AG04450 (cell line): ENCODE measurements around the gene SLC37A1. TPM values are rescaled to one million over a fixed set of nuclear protein-coding genes. Genes with fewer than 3 reads are reported as not detected.

Experiments used
- CTCF ChIA-PET: fragments of 300-600, 350-600 bp; formaldehyde crosslinking; extraction: SDS; loops from one replicate; lab custom pipeline; 2022; ENCODE audit warnings: antibody characterized with exemption, inconsistent platforms; lab: Charles Lee
- POLR2A ChIA-PET: fragments of 350-600 bp; formaldehyde crosslinking; extraction: SDS; loops from one replicate; lab custom pipeline; 2021; ENCODE audit warnings: antibody characterized with exemption, inconsistent platforms; lab: Yijun Ruan, JAX
- DNase-seq: peaks from one replicate; pipeline ENCODE4 v3.0.0-alpha.2; 2011; ENCODE audit warnings: low read depth, low spot score
- H3K27ac ChIP-seq: one replicate; pipeline ENCODE4 v1.5.1; 2012; ENCODE audit warnings: low read depth, low read length, control low read depth
- H3K27me3 ChIP-seq: one replicate; pipeline ENCODE4 v1.6.0; 2012; ENCODE audit warnings: low read length; ENCODE audit not compliant: control insufficient read depth, insufficient read depth
- H3K4me3 ChIP-seq: 2 replicates; pipeline ENCODE4 v1.5.1; 2011; ENCODE audit warnings: mild to moderate bottlenecking, low read depth, low read length, control low read depth
- H3K9me3 ChIP-seq: 2 replicates; pipeline ENCODE4 v1.5.1; 2012; ENCODE audit warnings: low read length; ENCODE audit not compliant: control insufficient read depth, insufficient read depth
- polyA plus RNA-seq: library from polyadenylated mRNA; depleted of rRNA; stranded (reverse); fragments of >200 nt; gene quantifications from 2 replicates; pipeline ENCODE4 v1.2.3, GENCODE V29; 2011
- TF ChIP-seq, protein P1 (sequence below): IDR thresholded peaks from 2 replicates; pipeline ENCODE4 v1.5.1; 2011; ENCODE audit warnings: low read depth, low read length, control low read depth, inconsistent platforms

Gene SLC37A1
- polyA plus RNA-seq, 1 experiment: 0.05 TPM

DNA sequence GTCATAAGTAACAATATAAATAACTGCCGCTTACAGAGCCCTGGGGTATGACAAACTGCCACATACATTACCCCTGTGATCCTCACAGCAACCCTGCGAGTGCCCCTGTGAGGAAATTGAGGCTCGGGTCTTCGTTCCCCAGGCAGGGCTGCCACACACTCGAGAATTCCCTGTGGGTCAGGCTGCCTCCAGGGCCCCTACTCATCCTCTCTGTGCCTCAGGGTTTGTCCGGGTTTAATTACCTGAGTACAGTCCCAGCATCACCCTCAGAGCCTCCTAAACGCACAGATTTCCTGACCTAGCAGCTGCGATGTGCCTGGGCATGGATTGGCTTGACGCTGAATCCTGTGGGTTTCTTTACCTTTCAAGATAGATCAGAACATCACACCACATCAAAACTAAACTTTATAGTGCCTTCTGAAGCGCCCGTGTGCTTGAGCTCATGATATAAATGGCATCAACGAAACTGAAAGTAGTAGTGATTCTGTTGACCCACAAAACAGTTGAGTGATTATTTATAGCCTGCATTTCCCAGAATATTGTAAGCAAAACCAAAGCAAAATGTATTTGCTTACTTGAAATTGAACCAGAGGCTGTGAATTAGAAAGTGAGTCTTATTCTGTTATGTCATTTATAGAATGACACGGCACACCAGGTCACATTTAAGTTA lies 14.0 kb downstream of the SLC37A1 start:
- ChIA-PET CTCF (no interaction called here), POLR2A (no interaction called here)
- peaks cover 18% of the 10 kb centered on the region for H3K27me3 ChIP-seq
- DNase-seq: no peak
- TF ChIP-seq, protein P1, sequence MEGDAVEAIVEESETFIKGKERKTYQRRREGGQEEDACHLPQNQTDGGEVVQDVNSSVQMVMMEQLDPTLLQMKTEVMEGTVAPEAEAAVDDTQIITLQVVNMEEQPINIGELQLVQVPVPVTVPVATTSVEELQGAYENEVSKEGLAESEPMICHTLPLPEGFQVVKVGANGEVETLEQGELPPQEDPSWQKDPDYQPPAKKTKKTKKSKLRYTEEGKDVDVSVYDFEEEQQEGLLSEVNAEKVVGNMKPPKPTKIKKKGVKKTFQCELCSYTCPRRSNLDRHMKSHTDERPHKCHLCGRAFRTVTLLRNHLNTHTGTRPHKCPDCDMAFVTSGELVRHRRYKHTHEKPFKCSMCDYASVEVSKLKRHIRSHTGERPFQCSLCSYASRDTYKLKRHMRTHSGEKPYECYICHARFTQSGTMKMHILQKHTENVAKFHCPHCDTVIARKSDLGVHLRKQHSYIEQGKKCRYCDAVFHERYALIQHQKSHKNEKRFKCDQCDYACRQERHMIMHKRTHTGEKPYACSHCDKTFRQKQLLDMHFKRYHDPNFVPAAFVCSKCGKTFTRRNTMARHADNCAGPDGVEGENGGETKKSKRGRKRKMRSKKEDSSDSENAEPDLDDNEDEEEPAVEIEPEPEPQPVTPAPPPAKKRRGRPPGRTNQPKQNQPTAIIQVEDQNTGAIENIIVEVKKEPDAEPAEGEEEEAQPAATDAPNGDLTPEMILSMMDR: no peak
- H3K4me3 ChIP-seq: no peak overlapping the region
- H3K9me3 ChIP-seq: no peaks in the 10 kb centered on the region
- H3K27ac ChIP-seq: peak overlapping the region; percentile 11

DNA sequence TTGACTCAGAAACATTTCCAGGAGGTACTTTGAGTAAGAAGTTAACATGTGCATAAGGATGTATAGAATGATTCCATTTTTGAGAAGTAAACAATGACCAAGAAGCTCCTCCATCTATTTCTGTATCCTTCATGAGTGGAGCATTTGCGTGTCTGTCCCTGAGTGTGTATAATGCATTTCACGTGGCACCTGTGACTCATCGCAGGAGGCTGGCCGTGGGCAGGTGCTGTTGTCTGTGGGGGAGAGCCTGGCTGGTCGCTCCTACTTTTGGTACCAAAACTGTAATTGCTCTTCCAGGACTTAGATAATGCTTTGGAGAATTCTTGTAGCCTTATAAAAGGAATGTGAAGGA lies 16.5 kb downstream of the SLC37A1 start:
- no peak overlapping the region for H3K4me3 ChIP-seq
- no peaks in the 10 kb centered on the region for H3K9me3 ChIP-seq
- H3K27ac ChIP-seq: no peak overlapping the region
- peaks cover 15% of the 10 kb centered on the region for H3K27me3 ChIP-seq
- ChIA-PET POLR2A (no interaction called here), CTCF (no interaction called here)
- DNase-seq: no peak
- TF ChIP-seq, protein P1: no peak

DNA sequence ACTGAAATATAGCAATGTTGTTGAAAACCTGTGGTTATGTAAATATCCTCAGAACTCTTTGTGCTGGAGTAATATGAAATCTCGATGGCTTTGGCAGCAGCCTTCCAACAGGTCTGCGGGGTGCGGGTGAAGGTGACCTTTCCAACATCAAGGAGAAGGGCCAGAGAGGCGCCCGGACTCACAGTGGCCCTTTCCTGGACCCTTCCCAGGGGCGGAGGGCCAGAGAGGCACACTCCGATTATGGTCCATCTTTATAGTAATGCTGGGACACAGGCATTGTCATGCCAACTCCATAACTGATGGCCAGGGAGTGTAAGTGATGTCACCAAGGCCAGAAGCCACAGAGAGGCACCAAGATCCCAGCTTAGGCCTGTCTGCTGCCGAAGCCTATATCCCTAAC lies 18.1 kb downstream of the SLC37A1 start:
- Histone ChIP-seq H3K9me3 (no peaks in the 10 kb centered on the region), H3K4me3 (no peak overlapping the region), H3K27me3 (peaks cover 13% of the 10 kb centered on the region), H3K27ac (no peak overlapping the region)
- ChIA-PET POLR2A (no interaction called here), CTCF (no interaction called here)
- TF ChIP-seq, protein P1: no peak
- no peak for DNase-seq

DNA sequence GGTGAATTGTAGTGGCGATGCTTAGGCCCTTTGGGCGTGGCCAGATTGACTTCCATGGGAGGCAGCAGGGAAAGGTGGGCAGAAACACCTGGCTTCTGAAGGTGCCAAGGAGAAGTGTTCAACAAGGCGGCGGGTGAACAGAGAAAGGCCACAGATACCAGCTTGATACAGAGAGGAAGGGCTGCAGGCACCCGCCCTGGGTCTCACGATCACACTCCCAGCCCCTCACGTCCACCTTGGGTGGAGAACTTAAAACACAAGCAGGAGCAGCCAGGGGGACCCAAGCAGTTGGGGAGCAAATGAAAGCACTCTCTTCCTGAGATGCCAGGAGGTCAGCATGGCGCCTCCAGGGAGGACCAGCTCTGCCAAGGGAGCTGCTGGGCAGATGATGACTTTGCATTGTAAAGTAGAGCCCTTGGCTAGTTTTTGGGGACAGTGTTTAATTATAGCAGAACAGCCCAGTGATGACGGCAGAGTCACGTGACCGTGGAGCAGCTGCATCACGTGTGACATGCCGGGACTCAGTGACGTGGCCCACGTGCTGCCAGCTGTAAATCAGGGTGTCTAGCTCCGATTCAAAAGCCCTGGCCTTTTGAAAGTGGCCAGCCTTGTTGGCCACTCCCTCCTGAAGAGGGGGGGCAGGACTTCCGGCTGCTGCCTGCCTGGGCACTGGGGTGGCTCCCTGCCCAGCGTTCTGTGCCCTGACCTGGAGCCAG lies 19.0 kb downstream of the SLC37A1 start:
- no peak for DNase-seq

More for the DNA sequence above, 19.0 kb downstream of the SLC37A1 start:
- ChIA-PET CTCF (no interaction called here), POLR2A (no interaction called here)
- TF ChIP-seq, protein P1: no peak
- Histone ChIP-seq H3K9me3 (no peaks in the 10 kb centered on the region), H3K27ac (no peak overlapping the region), H3K4me3 (no peak overlapping the region), H3K27me3 (peaks cover 7% of the 10 kb centered on the region)
